Measurements from ENCODE around the gene ZCCHC9.
"Not testable (repeated sequence)": the region's sequence is repeated elsewhere in the genome, so short reads cannot be mapped to it uniquely, and the experiment has no call there.

The ZCCHC9 gene, protein sequence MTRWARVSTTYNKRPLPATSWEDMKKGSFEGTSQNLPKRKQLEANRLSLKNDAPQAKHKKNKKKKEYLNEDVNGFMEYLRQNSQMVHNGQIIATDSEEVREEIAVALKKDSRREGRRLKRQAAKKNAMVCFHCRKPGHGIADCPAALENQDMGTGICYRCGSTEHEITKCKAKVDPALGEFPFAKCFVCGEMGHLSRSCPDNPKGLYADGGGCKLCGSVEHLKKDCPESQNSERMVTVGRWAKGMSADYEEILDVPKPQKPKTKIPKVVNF

DNA sequence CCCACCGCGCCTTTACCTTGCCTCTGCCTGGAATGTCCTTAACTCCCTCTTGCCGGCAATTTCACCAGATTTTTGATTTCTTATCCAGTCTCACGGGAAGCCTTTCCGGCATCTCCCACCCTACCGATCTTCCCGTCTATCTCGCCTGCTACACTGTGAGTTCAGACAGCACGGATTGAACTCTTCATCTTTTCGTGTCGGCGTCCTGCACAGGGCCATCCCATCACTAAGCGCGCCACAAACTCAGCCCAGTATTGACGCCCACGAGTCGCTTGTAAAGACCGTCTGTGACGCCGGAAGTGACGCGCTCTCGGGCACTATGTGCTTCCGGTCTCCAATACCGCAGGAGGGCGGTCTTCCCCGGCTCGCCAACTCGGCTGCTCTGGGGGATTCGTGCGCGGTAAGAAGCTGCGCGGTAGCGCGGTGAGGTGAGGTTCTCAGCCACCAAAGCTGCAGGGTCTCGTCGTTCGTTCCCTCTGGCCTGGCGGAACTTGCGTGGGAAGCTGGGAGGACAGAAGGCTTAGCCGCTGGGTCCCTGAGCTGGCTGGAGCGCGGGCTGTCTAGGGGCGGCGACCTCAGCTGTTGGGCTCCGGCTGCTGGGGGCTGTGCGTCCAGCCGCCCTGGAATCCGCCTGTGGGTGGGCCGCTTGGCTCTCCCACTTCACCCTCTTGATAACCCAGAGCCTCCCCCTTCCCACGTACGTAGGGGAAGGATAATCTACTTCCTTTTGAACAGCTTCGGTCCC, at the start of gene ZCCHC9:
TSS of gene ZCCHC9 (plus strand) at position 317 of the 745 bp plus-strand sequence. CDS start 3,171 bp downstream, outside the sequence.
- peak; percentile 89 for DNase-seq

DNA sequence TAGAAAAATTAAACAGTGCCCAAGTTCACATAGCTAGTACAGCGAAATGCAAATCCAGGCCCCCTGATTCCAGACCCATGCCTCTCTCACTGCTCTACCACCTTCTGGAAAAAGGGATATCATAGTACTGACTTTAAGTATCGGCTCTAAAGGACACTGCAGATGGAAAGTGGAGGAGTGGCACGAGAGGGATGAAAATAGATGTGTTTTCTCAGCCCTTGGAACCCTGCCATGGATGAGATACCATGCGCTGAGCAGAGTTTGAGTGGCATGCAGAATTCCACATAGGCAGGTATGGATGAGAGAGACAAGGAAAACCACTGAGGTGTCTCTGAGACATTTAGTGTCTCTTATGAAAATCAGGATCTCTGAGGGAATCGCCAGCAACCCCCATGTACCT, 49.5 kb upstream of the ZCCHC9 start:
- DNase-seq: no peak

DNA sequence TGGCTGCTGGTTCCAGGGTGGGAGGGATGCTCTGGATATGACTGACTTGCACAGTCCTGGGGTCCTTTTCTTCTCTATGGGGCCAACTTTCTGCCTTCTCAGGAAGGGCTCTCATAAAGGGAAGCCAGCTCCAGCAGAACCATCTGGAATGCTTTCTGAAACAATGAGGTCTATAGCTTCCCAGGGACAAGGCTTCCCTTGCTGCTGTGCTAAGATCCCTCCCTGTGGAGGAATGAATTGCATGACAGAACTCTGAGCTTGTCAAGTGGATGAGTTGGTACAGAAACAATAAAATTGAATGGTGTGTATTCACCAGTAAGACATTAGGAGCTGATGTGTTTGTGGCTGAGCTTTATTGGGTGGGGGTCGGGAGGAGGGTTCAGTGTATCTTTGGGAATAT, 48.5 kb upstream of the ZCCHC9 start:
- DNase-seq: no peak

DNA sequence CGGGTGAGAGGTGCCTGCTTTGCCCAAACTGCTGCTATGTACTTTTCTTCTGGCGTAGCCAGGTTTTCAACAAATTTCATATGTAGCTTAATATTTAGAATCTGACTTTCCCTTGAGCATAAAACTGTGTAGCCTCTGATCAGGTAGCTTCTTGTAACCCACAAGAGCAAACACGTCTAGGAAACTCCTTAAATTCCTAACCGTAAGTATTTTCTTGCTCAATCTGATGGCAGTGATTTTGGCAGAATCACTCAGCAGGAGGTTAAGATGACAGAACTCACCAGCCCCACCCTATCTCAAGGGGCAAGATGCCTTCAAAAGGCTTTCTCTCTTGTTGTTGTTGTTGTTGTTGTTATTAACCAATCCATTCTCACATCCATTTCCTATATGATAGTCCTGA, 47.5 kb upstream of the ZCCHC9 start:
- no peak for DNase-seq

DNA sequence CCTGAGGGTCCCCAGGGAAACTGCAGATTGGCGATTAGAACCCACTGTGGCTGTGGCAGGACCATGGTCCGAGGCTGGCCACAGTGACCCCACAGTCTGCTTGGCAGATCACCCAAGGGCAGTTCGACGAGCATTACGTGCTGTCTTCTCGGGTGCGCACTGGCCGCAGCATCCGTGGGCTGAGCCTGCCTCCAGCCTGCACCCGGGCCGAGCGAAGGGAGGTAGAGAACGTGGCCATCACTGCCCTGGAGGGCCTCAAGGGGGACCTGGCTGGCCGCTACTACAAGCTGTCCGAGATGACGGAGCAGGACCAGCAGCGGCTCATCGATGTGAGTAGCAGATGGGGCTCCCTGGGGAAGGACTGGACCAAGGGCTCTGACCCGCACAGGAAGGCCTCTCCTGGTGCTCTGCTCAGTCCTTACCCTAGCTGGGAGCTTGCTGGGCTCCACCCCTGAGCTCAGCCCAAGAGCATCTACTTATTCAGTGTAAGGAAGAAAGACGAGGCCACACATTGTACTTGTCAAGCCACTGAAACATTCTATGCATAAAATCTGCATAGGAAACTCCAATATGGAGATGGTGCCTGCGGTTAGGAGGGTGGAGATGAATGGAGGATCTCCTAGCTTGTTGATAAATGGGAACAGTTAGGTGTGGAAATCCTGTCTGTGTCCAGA, 46.4 kb upstream of the ZCCHC9 start:
- no peak for DNase-seq

DNA sequence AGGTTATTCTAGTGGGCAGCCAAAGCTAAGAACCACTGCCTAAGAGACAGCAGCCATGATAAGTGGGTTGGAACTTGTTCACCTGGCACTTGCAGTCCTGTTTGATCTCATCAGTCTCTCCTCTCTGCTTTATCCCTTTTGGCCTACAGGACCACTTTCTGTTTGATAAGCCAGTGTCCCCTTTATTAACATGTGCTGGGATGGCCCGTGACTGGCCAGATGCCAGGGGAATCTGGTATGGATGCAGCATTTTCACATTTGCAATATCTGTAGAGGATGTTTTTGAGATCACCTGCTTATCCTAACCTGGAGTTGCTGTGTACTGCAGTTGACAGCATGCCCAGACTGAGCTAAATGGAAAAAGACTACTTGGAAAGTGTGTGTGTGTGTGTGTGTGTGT, 44.6 kb upstream of the ZCCHC9 start:
- DNase-seq: no peak

DNA sequence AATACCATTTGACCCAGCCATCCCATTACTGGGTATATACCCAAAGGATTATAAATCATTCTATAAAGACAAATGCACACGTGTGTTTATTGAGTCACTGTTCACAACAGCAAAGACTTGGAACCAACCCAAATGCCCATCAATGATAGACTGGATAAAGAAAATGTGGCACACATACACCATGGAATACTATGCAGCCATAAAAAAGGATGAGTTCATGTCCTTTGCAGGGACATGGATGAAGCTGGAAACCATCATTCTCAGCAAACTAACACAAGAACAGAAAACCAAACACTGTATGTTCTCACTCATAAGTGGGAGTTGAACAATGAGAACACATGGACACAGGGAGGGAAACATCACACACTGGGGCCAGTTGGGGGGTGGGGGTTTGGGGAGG, 38.6 kb upstream of the ZCCHC9 start:
- DNase-seq: not testable (repeated sequence)

DNA sequence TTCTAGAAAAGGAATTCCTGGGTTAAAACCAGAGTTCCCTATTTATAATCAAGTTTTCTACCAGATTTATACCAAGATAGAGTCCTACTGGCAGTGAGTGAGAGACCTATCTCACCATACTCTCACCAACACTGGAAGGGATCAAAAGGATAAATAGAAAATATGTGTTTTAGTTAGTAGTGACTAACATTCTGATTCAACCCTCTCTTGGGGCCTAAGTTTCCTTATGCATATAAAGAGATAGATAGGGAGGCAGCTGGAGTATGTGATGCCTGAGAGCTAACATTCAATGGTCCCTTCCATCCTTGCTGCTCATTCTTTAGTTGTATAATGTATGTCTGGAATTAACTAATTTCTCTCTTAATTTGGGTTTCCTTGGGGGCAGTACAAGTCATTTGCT, 36.3 kb upstream of the ZCCHC9 start:
- DNase-seq: no peak

DNA sequence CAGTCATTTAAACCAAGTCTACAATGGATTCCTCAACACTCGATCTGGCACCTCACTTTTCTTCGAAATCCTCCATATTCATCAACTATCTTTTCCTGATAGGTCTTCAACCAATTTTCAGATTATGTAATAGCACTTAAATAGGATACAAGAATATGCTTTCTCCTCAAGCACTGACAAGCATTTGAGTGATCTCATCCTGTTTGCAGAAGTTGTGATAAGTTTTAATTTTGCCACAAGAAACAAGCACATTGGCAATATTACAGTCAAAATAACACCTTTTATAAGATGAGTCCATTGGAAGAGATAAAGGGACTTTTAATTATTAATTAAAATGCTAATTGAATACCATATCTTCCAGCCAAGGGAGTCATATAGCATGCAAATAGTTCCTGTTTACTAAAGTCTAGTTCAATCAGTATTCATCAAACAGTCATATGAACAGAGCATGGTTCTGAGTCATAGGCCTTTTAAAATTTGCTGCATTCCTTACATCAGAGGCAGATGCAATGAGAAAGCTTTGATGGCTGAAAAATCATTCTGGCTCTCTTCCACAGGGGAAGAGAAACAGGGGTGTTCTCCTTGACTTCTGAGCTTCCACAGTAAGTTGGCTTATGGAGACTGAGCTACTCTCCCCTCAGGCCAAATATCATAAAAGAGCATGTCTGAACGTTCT, 32.7 kb upstream of the ZCCHC9 start:
- DNase-seq: no peak

DNA sequence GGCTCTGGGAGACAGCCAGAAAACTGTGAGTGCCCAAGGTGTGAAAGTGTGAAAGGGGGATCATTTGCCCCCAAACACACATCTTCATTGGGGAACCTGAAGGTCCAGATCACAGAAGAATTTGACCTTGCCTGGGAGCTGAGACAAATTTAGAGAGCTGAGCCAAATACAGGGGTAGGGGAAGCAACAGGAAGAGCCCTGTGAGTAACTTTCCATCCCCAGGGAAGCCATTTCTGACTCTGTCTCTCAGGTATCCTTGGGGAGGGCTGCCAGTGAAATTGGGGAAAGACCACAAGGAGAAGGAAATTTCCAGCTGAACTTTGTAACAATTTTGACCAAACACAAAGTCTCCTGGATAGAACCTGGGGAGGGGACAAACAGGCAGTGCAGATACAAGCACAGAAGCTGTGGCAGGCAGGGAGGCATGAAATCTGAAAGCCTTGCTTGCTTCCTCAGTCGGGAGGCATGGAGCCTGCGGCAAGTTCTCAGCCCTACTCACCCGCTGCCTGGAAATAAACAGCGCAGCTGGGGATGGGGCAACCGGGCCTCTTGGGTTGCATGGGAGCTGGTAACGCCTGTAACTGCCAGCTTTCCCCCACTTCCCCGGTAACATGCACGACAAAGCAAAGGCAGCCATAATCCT, 31.5 kb upstream of the ZCCHC9 start:
- no peak for DNase-seq

DNA sequence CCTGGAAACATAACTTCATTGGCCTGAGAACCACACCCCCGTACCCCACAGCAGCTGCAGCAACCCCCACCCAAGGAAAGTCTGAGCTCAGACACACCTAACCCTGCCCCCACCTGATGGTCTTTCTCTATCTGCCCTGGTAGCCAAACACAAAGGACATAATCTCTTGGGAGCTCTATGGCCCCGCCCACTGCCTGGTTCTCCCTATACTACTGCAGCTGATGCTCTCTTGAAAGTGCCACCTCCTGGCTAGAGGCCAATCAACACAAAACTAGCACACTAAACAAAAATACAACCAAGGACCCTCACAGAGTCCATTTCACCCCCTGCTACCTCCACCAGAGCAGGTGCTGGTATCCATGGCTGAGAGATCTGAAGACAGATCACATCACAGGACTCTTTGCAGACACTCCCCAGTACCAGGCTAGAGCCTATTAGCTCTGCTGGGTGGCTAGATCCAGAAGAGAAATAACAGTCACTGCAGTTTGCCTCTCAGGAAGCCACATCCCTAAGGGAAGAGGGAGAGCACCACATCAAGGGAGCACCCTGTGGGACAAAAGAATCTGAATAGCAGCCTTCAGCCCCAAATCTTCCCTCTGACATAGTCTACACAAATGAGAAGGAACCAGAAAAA, 30.9 kb upstream of the ZCCHC9 start:
- not testable (repeated sequence) for DNase-seq

DNA sequence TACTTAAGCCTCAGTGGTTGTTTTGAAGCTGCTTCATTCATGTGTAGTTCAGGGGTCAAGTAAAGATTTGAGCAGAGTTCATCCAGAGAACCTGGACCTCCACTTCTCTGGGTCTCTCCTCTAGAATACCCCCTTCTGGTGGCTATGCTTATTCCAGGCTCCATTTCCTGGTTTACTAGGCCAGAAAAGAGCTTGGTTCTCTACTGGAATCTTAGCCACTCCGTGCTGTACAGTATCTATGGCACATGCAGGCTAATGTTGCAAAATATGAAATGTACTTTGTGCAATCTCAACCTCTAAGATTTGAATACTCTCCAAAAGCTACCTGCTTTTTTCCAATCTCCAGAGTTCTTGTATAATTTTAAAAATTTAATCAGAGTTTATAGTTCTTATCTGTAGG, 17.4 kb upstream of the ZCCHC9 start:
- DNase-seq: no peak

DNA sequence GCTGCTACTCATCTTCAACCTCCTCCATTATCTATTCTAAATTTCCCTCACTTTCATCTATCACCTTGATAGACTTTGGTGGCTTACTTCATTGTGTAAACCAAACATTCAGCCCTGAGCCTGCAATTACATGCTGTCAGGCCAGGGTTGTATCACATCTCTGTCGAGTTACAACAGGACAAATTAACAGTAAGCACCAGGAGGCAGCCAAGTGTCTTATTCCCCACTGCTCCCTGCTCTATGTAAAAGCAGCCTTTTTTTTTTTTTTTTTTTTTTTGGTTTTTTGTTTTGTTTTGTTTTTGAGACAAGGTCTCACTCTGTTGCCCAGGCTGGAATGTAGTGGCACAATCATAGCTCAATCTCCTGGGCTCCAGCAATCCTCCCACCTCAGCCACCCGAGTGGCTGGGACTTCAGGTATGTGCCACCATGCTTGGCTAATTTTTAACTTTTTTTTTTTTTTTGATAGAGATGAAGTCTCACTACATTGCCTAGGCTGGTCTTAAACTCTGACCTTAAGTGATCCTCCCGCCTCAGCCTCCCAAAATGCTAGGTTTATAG, 15.2 kb upstream of the ZCCHC9 start:
- no peak for DNase-seq

DNA sequence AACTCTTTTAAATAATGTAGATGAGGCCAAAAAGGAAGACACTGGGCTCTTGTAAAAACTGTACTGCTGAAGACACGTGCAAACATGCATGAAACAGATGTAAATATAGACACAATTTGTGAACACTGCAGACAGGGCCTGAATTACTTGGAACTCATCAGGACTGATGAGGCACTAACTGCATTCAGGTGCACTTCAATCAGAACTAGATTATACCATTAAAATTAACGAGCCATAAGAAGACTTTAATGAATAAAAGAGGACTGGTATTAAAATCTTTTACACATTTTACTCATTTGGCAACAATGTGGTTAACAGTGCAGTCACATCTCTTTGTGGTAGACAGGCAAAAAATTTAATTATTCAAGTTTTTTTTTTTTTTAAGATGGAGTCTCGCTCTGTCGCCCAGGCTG, 13.4 kb upstream of the ZCCHC9 start:
- no peak for DNase-seq

DNA sequence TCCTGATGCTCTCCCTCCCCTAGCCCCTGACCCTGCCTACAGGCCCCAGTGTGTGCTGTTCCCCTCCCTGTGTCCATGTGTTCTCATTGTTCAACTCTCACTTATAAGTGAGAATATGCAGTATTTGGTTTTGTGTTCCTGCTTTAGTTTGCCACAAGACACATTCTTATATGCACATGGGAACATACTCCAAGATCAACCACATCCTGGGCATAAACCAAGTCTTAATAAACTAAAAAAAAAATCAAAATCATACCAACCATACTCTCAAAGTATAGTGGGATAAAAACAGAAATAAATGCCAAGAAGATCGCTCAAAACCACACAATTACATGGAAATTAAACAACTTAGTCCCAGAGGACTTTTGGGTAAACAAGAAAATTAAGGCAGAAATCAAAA, 11.2 kb upstream of the ZCCHC9 start:
- no peak for DNase-seq

DNA sequence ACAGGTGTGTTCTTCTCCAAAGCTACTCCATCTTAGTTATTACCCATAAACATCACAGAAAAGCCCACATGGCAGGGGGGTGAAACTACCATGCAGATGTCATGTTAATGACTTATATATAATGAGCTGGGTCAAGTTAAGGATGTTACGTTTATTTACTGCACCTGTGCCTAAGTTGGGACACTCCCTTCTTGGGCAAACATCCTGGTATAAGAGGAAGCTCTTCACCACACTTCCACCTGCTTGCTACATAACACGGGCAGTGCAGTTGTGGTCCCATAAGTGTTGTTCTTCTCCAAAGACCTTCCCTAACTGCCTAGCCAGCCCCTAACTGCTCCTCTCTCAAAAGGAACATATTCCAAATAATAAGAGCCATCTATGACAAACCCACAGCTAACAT, 9.3 kb upstream of the ZCCHC9 start:
- no peak for DNase-seq

DNA sequence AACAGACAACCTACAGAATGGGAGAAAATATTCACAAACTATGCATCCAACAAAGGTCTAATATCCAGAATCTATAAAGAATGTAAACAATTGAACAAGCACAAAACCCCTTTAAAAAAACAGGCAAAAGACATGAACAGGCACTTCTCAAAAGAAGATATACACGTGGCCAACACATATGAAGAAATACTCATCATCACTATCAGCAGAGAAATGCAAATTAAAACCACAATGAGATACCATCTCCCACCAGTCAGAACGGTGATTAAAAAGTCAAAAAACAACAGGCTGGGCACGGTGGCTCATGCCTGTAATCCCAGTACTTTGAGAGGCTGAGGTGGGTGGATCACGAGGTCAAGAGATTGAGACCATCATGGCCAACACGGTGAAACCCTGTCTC, 7.4 kb upstream of the ZCCHC9 start:
- not testable (repeated sequence) for DNase-seq

DNA sequence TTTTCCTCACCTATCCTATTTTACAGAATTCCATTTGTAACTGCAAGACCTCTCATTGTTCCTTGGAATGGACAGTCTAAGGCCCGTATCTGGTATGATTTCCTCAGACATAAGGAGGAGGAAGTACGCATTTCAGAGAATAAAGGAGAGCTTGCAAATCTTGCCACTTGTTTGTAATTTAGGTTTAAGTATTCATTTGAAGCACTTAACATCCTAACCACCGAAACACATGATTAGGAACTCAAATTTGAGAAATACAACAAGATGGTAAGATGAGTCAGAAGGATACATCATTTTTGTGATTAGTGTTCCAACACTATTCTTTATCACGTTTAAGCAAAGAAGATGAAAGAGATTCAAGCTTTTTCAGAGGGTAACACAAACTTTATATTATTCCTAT, 3.9 kb upstream of the ZCCHC9 start:
- no peak for DNase-seq

DNA sequence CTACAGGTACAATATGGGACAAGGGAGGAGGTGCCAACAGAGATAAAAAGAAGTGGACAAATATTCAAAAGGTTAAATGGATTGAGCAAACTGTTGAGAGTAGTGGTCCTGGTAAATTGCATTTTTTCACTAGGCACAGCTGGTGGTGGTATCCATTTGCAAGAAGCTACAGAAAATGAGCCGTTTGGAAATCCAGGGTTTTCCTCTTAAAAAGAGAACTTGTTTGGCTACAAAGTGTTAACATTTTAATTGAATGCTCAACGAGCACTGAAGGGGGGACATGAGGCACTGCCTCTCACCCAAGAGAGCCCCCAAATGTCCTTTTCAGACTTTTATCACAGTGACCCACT, 491 bp upstream of the ZCCHC9 start:
- DNase-seq: no peak

DNA sequence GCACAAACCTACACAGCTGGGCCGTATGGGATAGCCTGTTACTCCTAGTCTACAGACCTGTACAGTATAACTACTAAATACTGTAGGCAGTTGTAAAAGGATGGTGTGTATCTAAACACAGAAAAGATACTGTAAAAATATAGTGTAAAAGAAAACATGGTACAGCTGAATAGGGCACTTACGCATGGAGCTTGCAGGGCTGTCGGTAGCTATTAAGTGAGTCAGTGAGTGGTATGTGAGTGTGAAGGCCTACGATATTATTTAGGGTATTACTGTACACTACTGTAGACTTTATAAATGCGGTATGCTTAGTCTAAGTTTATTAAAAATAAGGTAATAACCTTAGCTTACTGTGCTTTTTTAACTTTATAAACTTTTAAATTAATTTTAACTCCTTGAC, 1.2 kb downstream of the ZCCHC9 start:
- DNase-seq: no peak

DNA sequence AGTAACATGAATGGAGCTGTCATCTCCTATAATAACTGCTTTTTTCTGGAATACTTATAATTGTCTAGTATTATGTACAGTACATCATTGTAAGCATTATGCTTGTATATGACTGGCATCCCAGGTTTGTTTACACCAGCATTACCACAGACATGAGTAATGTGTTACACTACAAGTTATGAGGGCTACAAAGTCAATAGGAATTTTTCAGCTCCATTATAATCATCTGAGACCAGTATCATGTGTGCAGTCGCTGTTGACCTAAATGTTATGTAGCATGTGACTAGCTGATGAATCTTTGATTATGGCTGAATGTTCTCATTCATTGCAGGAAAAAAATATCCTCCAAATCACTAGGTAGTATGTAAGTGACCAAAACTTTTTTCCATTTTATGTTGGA, 2.2 kb downstream of the ZCCHC9 start:
- DNase-seq: no peak

DNA sequence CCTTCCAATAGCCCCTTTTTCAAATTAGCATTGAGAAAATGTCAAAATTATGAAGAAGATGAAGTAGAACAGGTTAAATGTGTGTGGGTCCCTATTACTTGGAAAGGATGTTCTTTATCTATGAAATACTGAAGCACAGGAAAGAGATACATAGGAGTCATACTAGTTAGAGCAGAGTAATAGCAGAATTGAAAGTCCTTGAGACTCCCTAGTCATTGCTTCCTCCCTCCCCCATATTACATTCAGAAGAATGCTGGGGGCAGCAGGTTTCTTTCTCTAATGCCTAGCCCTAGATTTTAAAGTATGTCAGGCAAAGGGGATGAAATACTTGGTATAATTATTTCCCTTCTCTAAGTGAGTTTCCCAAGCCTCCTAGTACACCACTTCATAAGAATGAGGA, 4.4 kb downstream of the ZCCHC9 start:
- no peak for DNase-seq
